ENCODE data around the gene ATL1. TPM values are rescaled to one million over a fixed set of nuclear protein-coding genes. Genes with fewer than 3 reads are reported as not detected.

The ATL1 gene
- total and polyA plus RNA-seq, 2 of the 13 experiments (the other 11 are each of a cell fraction or from before 2014, with no cell fraction given) = 0.60 to 0.65 TPM

GRCh38 chr14:50550294-50550693 is 9.7 kb upstream of the ATL1 start:
- CTCF ChIA-PET (ENCODE audit: low intra/inter-chr PET ratio, low total read pairs) = no interaction called here

More at GRCh38 chr14:50550294-50550693, 9.7 kb upstream of the ATL1 start:
- intact Hi-C loops (cut with micrococcal nuclease; ENCODE audit: unreplicated experiment) (loop anchor here (1.0 kb wide), 1 partner anchor 36 kb away; no protein-coding TSS in a partner anchor), in situ Hi-C loops (cut with HindIII; ENCODE audit: extremely low pct_ligation_motif_present, low pct_unique_long_range_greater_than_20kb) (no loop called here)
- no peak for ATAC-seq
- H3K27ac ChIP-seq (ENCODE audit: extremely low read length, insufficient read depth, low read length) = no peak overlapping the region
- POLR2A ChIA-PET = no interaction called here
- H3K79me2 ChIP-seq (ENCODE audit: insufficient read depth, low read length) = no peaks in the 10 kb centered on the region
- no peak overlapping the region for H3K4me3 ChIP-seq (replicated peaks in 1 of 3; ENCODE audit: insufficient read depth in 1 of 3, low read depth in 2 of 3, low read length in 3 of 3)
- H3K9me3 ChIP-seq (ENCODE audit: low read length) = no peaks in the 10 kb centered on the region
- H3K4me2 ChIP-seq (ENCODE audit: low read depth, low read length) = no peak overlapping the region
- DNase-seq (ENCODE audit: low spot score) = no peak
- WGBS (ENCODE audit: low lambda C conversion rate) = no CpG with 5 or more reads among the region's 1 CpG
- no peak for FAIRE-seq
- H3K9ac ChIP-seq (ENCODE audit: insufficient read depth, low read depth, low read length) = no peak overlapping the region
- no peak overlapping the region for H2AFZ ChIP-seq (ENCODE audit: low read length)
- no TSS peak for BruUV-seq (replicated peaks)
- no peak for TF ChIP-seq MLLT10 (CRISPR knock-in tag; IDR thresholded peaks at IDR 0.05)
- no peak for TF ChIP-seq ATF4 (CRISPR knock-in tag; IDR thresholded peaks at IDR 0.05)
- no peak for TF ChIP-seq ZBTB34 (CRISPR knock-in tag; IDR thresholded peaks at IDR 0.05)
- no peak for TF ChIP-seq ZFP36 (IDR thresholded peaks at IDR 0.05; ENCODE audit: borderline replicate concordance, low read depth, low read length, partially characterized antibody)
- no peak for TF ChIP-seq EP300 (IDR thresholded peaks at IDR 0.05; ENCODE audit: low read depth in 2 of 2, low read length in 2 of 2)
- TF ChIP-seq EP300 (CRISPR knock-in tag; IDR thresholded peaks at IDR 0.05; ENCODE audit: borderline replicate concordance) = no peak
- TF ChIP-seq HOXD1 (CRISPR knock-in tag; IDR thresholded peaks at IDR 0.05) = no peak
- H3K36me3 ChIP-seq (replicated peaks in 1 of 2; ENCODE audit: control insufficient read depth in 1 of 2, insufficient read depth in 2 of 2, low read length in 2 of 2) = no peaks in the 10 kb centered on the region
- H4K20me1 ChIP-seq (ENCODE audit: insufficient read depth, low read length) = no peaks in the 10 kb centered on the region
- H3K27me3 ChIP-seq (ENCODE audit: control insufficient read depth in 1 of 2, insufficient read depth in 2 of 2, low read length in 2 of 2) = no peaks in the 10 kb centered on the region
- peaks cover 8% of the 10 kb centered on the region for H3K4me1 ChIP-seq (ENCODE audit: insufficient read depth, low read length)

Measured in HepG2 (cell line).